GM12872 (cell line): Measurements from ENCODE around the gene ROR1.

Experiments
- CTCF ChIP-seq: IDR thresholded peaks from 3 replicates; pipeline ENCODE4 v1.5.1; 2011; ENCODE audit warnings: low read depth, mild to moderate bottlenecking, low read length, moderate library complexity; ENCODE audit not compliant: insufficient read depth

Gene ROR1

GRCh38 chr1:64195081-64195395 lies 421.2 kb downstream of the ROR1 start:
- no peak for TF ChIP-seq CTCF

- no peak for TF ChIP-seq CTCF
Observed at GRCh38 chr1:64196074-64196870, 422.5 kb downstream of the ROR1 start.

GRCh38 chr1:64197076-64197475 lies 423.3 kb downstream of the ROR1 start:
- no peak for TF ChIP-seq CTCF

- TF ChIP-seq CTCF: no peak
Observed at GRCh38 chr1:64199154-64199553, 425.3 kb downstream of the ROR1 start.

- no peak for TF ChIP-seq CTCF
Observed at GRCh38 chr1:64200064-64200463, 426.2 kb downstream of the ROR1 start.

- TF ChIP-seq CTCF: no peak
Observed at GRCh38 chr1:64203420-64203819, 429.6 kb downstream of the ROR1 start, which contains the start of gene UBE2U. TSS of gene UBE2U (plus strand) at chr1:64203623. CDS start at chr1:64204051, 428 bp downstream.

GRCh38 chr1:64209221-64209620 lies 435.4 kb downstream of the ROR1 start:
- no peak for TF ChIP-seq CTCF
